Measurements from ENCODE around the gene CD300A.

GRCh38 chr17:74430706-74431567 is 35.5 kb upstream of the CD300A start:
- TF ChIP-seq CTCF (IDR thresholded peaks at IDR 0.05 in 8 of 11, conservative IDR thresholded peaks at IDR 0.05 in 3 of 11) (no peak), POLR2A (IDR thresholded peaks at IDR 0.05) (no peak)

All from spleen (tissue), 7 donors.